ENCODE measurements around the gene PPARGC1A. TPM values are rescaled to one million over a fixed set of nuclear protein-coding genes. Genes with fewer than 3 reads are reported as not detected.

Gene PPARGC1A
- polyA plus RNA-seq, 2 donors, result 0.49 to 0.55 TPM

DNA sequence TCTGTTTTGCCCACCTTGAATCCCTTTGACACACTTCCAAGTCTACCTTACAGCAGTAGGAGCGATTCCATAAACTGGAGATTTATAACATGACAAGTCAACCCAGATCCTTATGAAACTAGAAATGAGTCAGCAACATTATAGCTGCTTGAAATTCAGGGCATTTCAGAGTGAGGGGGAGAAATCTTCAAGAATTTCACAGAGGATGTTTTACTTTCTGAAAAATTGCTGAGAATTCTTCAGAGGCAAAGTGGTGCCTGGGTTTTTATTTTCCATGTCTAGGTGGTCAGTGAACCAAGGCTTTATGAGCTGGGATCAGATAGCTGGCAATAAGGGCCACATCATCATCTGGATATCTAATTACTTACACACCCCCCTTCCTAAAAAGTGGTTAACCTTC, 119.8 kb downstream of the PPARGC1A start:
- Histone ChIP-seq H3K4me1 (ENCODE audit: control insufficient read depth in 2 of 2, insufficient read depth in 2 of 2, low read length in 1 of 2) (no peaks in the 10 kb centered on the region), H3K36me3 (ENCODE audit: control insufficient read depth in 2 of 2, insufficient read depth in 2 of 2, low read length in 1 of 2) (no peaks in the 10 kb centered on the region), H3K9me3 (ENCODE audit: control insufficient read depth in 2 of 2, insufficient read depth in 1 of 2, low read depth in 1 of 2, low read length in 1 of 2) (no peaks in the 10 kb centered on the region), H3K27ac (ENCODE audit: low read depth in 2 of 2, low read length in 1 of 2) (no peak overlapping the region), H3K4me3 (ENCODE audit: low read depth in 1 of 2, low read length in 2 of 2) (no peak overlapping the region), H3K27me3 (ENCODE audit: control insufficient read depth in 1 of 2, insufficient read depth in 2 of 2, low read length in 2 of 2) (no peaks in the 10 kb centered on the region)
- WGBS, 2 donors, result 54 to 58% methylated on average over 1 of the region's 1 CpG

DNA sequence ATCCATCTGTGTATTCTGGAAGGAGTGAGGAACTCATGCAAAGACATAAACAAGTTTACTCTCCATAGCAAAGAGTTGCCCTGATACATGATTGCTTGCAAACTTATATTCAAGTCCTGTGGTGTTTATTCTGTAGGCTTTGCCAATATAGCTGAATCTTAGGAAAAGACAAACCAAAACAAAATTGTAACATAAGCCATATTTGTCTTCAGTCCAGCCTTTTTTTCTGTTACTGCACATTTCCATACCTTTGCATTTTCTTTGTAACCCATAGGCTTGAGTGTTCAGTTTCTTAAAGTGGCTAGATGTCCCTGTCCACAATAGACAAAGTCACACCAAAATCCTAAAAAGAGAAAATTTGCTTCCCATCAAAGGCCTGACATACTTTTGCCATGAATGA, 120.4 kb downstream of the PPARGC1A start:
- Histone ChIP-seq H3K27me3 (ENCODE audit: control insufficient read depth in 1 of 2, insufficient read depth in 2 of 2, low read length in 2 of 2) (no peaks in the 10 kb centered on the region), H3K9me3 (ENCODE audit: control insufficient read depth in 2 of 2, insufficient read depth in 1 of 2, low read depth in 1 of 2, low read length in 1 of 2) (no peaks in the 10 kb centered on the region), H3K4me1 (ENCODE audit: control insufficient read depth in 2 of 2, insufficient read depth in 2 of 2, low read length in 1 of 2) (no peaks in the 10 kb centered on the region), H3K27ac (ENCODE audit: low read depth in 2 of 2, low read length in 1 of 2) (no peak overlapping the region), H3K4me3 (ENCODE audit: low read depth in 1 of 2, low read length in 2 of 2) (no peak overlapping the region), H3K36me3 (ENCODE audit: control insufficient read depth in 2 of 2, insufficient read depth in 2 of 2, low read length in 1 of 2) (no peaks in the 10 kb centered on the region)

DNA sequence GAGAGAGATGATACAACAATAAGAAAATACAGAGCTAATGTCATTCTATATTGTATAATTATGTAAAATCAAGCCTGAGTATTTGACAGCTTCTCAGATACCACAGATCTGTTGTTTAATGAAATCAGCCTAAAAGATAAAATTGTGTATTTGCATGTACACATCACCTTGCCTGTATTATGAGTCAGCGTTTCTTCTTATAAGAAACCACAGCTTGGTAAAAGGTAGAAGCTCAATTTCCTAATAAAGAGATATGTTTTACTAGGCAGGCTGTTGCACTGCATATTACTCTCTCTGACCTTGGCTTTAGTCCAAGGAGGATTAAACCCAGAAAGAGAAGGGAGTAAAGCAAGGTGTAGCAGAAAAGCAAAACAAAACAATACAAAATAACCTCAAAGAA, 121.3 kb downstream of the PPARGC1A start:
- Histone ChIP-seq H3K9me3 (ENCODE audit: control insufficient read depth in 2 of 2, insufficient read depth in 1 of 2, low read depth in 1 of 2, low read length in 1 of 2) (no peaks in the 10 kb centered on the region), H3K27ac (ENCODE audit: low read depth in 2 of 2, low read length in 1 of 2) (no peak overlapping the region), H3K4me3 (ENCODE audit: low read depth in 1 of 2, low read length in 2 of 2) (no peak overlapping the region), H3K27me3 (ENCODE audit: control insufficient read depth in 1 of 2, insufficient read depth in 2 of 2, low read length in 2 of 2) (no peaks in the 10 kb centered on the region), H3K36me3 (ENCODE audit: control insufficient read depth in 2 of 2, insufficient read depth in 2 of 2, low read length in 1 of 2) (no peaks in the 10 kb centered on the region), H3K4me1 (ENCODE audit: control insufficient read depth in 2 of 2, insufficient read depth in 2 of 2, low read length in 1 of 2) (no peaks in the 10 kb centered on the region)
- 44% methylated on average over 1 of the region's 1 CpG for WGBS, 2 donors

DNA sequence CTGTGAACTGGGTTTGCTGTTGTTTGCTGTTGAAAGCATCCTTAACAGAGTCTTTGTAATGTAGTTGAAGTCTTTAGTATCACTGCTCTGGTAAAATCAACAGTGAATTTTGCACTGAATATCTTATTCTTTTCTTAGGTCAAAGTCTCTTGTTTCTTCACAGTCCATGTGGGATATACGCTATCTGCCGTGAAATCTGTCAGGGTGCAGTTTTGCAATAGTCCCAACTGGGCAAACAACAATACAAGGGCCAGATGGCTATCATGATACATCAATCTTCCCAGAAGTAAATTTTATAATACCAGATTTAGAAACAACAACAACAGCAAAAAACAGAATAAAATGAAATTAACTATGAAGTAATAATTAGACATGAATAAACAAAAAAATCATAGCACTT, 123.5 kb downstream of the PPARGC1A start:
- no peaks in the 10 kb centered on the region for H3K36me3 ChIP-seq (ENCODE audit: control insufficient read depth in 2 of 2, insufficient read depth in 2 of 2, low read length in 1 of 2)
- H3K4me1 ChIP-seq (ENCODE audit: control insufficient read depth in 2 of 2, insufficient read depth in 2 of 2, low read length in 1 of 2), result no peaks in the 10 kb centered on the region
- 66 to 90% methylated on average over 2 of the region's 2 CpGs for WGBS, 2 donors
- H3K27ac ChIP-seq (ENCODE audit: low read depth in 2 of 2, low read length in 1 of 2), result no peak overlapping the region
- H3K4me3 ChIP-seq (ENCODE audit: low read depth in 1 of 2, low read length in 2 of 2), result no peak overlapping the region
- H3K9me3 ChIP-seq (ENCODE audit: control insufficient read depth in 2 of 2, insufficient read depth in 1 of 2, low read depth in 1 of 2, low read length in 1 of 2), result no peaks in the 10 kb centered on the region
- no peaks in the 10 kb centered on the region for H3K27me3 ChIP-seq (ENCODE audit: control insufficient read depth in 1 of 2, insufficient read depth in 2 of 2, low read length in 2 of 2)

DNA sequence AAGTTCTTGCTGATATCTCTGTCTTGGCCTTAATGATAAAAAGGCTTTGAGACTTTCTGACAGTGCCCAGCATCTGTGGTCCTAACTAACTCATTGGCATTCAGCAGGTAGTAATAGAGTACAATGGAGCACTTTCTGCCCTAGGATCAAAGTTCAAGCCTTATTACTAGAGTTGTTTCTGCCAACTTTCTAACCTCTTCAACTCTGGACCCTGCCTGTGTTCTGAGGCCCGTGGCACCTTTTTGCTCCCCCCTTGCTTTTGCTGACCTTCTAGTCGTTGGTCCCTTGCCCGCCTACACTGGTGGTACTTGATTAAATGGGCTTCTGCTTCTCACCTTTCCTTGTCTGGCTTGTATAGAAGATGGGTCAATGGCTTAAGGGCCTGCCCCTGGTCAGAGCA, 126.3 kb downstream of the PPARGC1A start:
- H3K4me1 ChIP-seq (ENCODE audit: control insufficient read depth in 2 of 2, insufficient read depth in 2 of 2, low read length in 1 of 2), result no peaks in the 10 kb centered on the region
- no peak overlapping the region for H3K27ac ChIP-seq (ENCODE audit: low read depth in 2 of 2, low read length in 1 of 2)
- no peaks in the 10 kb centered on the region for H3K27me3 ChIP-seq (ENCODE audit: control insufficient read depth in 1 of 2, insufficient read depth in 2 of 2, low read length in 2 of 2)
- no peaks in the 10 kb centered on the region for H3K36me3 ChIP-seq (ENCODE audit: control insufficient read depth in 2 of 2, insufficient read depth in 2 of 2, low read length in 1 of 2)
- no peak overlapping the region for H3K4me3 ChIP-seq (ENCODE audit: low read depth in 1 of 2, low read length in 2 of 2)
- no peaks in the 10 kb centered on the region for H3K9me3 ChIP-seq (ENCODE audit: control insufficient read depth in 2 of 2, insufficient read depth in 1 of 2, low read depth in 1 of 2, low read length in 1 of 2)
- 47 to 61% methylated on average over 3 of the region's 3 CpGs for WGBS, 2 donors

DNA sequence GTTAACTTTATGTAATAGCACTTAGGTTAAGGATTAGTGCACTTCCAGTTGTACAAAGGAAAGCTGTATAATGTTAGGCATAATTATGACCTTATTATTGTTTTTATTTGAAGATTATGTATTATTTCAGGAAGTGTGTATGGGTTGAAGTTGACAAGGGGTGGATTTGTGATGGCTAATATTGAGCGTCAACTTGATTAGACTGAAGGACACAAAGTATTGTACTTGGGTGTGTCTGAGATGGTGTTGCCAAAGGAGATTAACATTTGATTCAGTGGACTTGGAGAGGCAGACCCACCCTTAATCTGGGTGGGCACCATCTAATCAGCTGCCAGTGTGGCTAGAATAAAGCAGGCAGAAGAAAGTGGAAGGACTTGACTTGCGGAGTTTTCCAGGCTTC, 127.3 kb downstream of the PPARGC1A start:
- WGBS, 2 donors, result 77 to 82% methylated on average over 2 of the region's 2 CpGs
- Histone ChIP-seq H3K4me1 (ENCODE audit: control insufficient read depth in 2 of 2, insufficient read depth in 2 of 2, low read length in 1 of 2) (no peaks in the 10 kb centered on the region), H3K27ac (ENCODE audit: low read depth in 2 of 2, low read length in 1 of 2) (no peak overlapping the region), H3K4me3 (ENCODE audit: low read depth in 1 of 2, low read length in 2 of 2) (no peak overlapping the region), H3K36me3 (ENCODE audit: control insufficient read depth in 2 of 2, insufficient read depth in 2 of 2, low read length in 1 of 2) (no peaks in the 10 kb centered on the region), H3K27me3 (ENCODE audit: control insufficient read depth in 1 of 2, insufficient read depth in 2 of 2, low read length in 2 of 2) (no peaks in the 10 kb centered on the region), H3K9me3 (ENCODE audit: control insufficient read depth in 2 of 2, insufficient read depth in 1 of 2, low read depth in 1 of 2, low read length in 1 of 2) (no peaks in the 10 kb centered on the region)

DNA sequence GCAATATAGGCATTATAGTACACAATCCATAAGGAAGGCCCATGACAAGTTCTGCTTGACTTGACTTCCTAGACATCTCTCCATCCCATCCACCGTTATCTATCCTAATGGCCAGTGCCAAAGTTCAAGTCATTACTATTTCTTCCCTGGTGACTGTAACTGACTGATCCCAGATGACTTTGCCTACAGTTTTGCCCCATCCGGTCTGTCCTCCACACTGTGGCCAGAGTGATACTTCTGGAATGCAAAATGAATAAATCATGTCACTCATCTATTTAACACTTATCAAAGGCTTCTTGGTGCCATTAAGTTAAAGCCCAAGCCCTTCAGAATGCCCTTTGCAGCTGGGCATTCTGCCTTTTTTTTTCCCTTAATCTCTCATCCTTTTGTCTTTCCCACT, 130.8 kb downstream of the PPARGC1A start:
- 56 to 60% methylated on average over 2 of the region's 2 CpGs for WGBS, 2 donors
- Histone ChIP-seq H3K4me3 (ENCODE audit: low read depth in 1 of 2, low read length in 2 of 2) (no peak overlapping the region), H3K36me3 (ENCODE audit: control insufficient read depth in 2 of 2, insufficient read depth in 2 of 2, low read length in 1 of 2) (no peaks in the 10 kb centered on the region), H3K9me3 (ENCODE audit: control insufficient read depth in 2 of 2, insufficient read depth in 1 of 2, low read depth in 1 of 2, low read length in 1 of 2) (no peaks in the 10 kb centered on the region), H3K4me1 (ENCODE audit: control insufficient read depth in 2 of 2, insufficient read depth in 2 of 2, low read length in 1 of 2) (no peaks in the 10 kb centered on the region), H3K27ac (ENCODE audit: low read depth in 2 of 2, low read length in 1 of 2) (no peak overlapping the region), H3K27me3 (ENCODE audit: control insufficient read depth in 1 of 2, insufficient read depth in 2 of 2, low read length in 2 of 2) (no peaks in the 10 kb centered on the region)

DNA sequence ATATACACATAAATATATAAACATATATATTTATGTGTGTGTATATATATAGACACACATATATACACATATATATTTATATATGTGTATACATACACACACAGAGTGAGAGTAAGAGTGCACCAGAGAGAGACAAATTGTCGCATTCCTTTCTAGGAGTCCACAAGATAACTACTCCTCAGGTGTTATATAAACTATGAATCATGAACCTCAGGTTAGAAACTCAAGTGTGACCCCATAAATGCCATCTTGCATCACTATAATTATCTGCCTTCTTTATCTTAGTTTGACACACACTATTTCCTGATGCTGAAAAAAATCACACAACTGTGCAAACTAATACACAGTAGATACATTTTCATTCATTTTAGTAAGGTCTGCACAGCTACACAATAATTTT, 135.2 kb downstream of the PPARGC1A start:
- Histone ChIP-seq H3K36me3 (ENCODE audit: control insufficient read depth in 2 of 2, insufficient read depth in 2 of 2, low read length in 1 of 2) (no peaks in the 10 kb centered on the region), H3K27me3 (ENCODE audit: control insufficient read depth in 1 of 2, insufficient read depth in 2 of 2, low read length in 2 of 2) (no peaks in the 10 kb centered on the region), H3K9me3 (ENCODE audit: control insufficient read depth in 2 of 2, insufficient read depth in 1 of 2, low read depth in 1 of 2, low read length in 1 of 2) (no peaks in the 10 kb centered on the region), H3K4me3 (ENCODE audit: low read depth in 1 of 2, low read length in 2 of 2) (no peak overlapping the region), H3K27ac (ENCODE audit: low read depth in 2 of 2, low read length in 1 of 2) (no peak overlapping the region), H3K4me1 (ENCODE audit: control insufficient read depth in 2 of 2, insufficient read depth in 2 of 2, low read length in 1 of 2) (no peaks in the 10 kb centered on the region)
- 81 to 98% methylated on average over 1 of the region's 1 CpG for WGBS, 2 donors

DNA sequence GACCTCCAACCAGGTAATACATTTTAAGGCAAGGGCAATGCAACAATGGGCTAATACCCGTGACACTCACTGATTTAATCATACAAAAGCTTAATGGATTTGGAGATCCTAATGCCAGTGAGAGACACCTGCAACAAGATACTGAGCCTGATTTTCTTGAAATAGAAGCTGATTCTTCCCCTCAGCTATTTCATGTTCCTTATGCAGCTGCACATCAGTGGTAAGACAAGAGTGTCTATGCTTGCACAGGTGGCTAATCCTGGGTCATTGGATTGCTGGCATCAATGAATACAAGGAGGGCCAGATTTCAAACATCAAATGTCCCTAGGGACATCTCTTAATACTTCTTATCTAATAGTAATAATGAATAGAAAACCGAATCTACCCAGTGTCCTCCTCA, 139.7 kb downstream of the PPARGC1A start:
- no peaks in the 10 kb centered on the region for H3K9me3 ChIP-seq (ENCODE audit: control insufficient read depth in 2 of 2, insufficient read depth in 1 of 2, low read depth in 1 of 2, low read length in 1 of 2)
- H3K36me3 ChIP-seq (ENCODE audit: control insufficient read depth in 2 of 2, insufficient read depth in 2 of 2, low read length in 1 of 2), result no peaks in the 10 kb centered on the region
- H3K27ac ChIP-seq (ENCODE audit: low read depth in 2 of 2, low read length in 1 of 2), result no peak overlapping the region
- no peak overlapping the region for H3K4me3 ChIP-seq (ENCODE audit: low read depth in 1 of 2, low read length in 2 of 2)
- no peaks in the 10 kb centered on the region for H3K4me1 ChIP-seq (ENCODE audit: control insufficient read depth in 2 of 2, insufficient read depth in 2 of 2, low read length in 1 of 2)
- 80 to 81% methylated on average over 2 of the region's 2 CpGs for WGBS, 2 donors
- H3K27me3 ChIP-seq (ENCODE audit: control insufficient read depth in 1 of 2, insufficient read depth in 2 of 2, low read length in 2 of 2), result no peaks in the 10 kb centered on the region

DNA sequence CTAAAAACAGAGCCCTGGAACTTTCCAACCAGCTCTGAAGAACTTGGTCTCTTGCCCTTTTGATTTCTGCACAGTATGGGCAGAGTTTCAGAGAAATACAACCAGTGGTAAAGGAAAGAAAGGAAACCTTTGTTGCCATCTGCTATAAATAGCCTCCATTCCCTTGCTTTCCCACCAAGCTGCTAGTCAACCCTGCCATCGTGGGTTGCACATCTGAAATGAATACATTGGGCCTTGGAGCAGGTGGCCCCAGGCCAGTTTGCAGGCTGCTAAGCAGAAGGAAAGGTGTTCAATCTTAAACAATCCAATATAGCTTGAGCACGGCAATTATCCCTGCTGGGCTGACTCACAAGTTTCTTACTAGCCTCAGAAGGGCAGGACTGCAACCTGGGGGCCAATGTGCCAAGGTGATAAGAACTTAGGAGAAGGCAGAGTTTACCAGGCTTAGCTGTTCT, 142.5 kb downstream of the PPARGC1A start:
- H3K4me1 ChIP-seq (ENCODE audit: control insufficient read depth in 2 of 2, insufficient read depth in 2 of 2, low read length in 1 of 2), result no peaks in the 10 kb centered on the region
- H3K27me3 ChIP-seq (ENCODE audit: control insufficient read depth in 1 of 2, insufficient read depth in 2 of 2, low read length in 2 of 2), result no peaks in the 10 kb centered on the region
- H3K9me3 ChIP-seq (ENCODE audit: control insufficient read depth in 2 of 2, insufficient read depth in 1 of 2, low read depth in 1 of 2, low read length in 1 of 2), result no peaks in the 10 kb centered on the region
- 26 to 31% methylated on average over 2 of the region's 2 CpGs for WGBS, 2 donors
- no peaks in the 10 kb centered on the region for H3K36me3 ChIP-seq (ENCODE audit: control insufficient read depth in 2 of 2, insufficient read depth in 2 of 2, low read length in 1 of 2)
- H3K27ac ChIP-seq (ENCODE audit: low read depth in 2 of 2, low read length in 1 of 2), result no peak overlapping the region
- H3K4me3 ChIP-seq (ENCODE audit: low read depth in 1 of 2, low read length in 2 of 2), result no peak overlapping the region

Measured in esophagus (tissue), 2 donors.